HepG2 (cell line): ENCODE data around the gene CTXN1. TPM values are rescaled to one million over a fixed set of nuclear protein-coding genes. Genes with fewer than 3 reads are reported as not detected.

Source experiments
- ATAC-seq: fragments of 200-7000 bp; cut with Tn5 transposase; 3 replicates; pipeline ENCODE4 v1.9.1; 2020; ENCODE audit warnings: mild to moderate bottlenecking, moderate library complexity
- BruUV-seq: library from RNA; stranded (reverse); fragments of 400-500 nt; replicated peaks from 2 replicates; lab custom pipeline; 2021; lab: Mats Ljungman, UMichigan
- CTCF ChIA-PET: fragments of 300-600 bp; formaldehyde crosslinking; extraction: SDS; loops from one replicate; lab custom pipeline; 2021; ENCODE audit warnings: low total read pairs, inconsistent platforms, low intra/inter-chr PET ratio; lab: Yijun Ruan, JAX
- POLR2A ChIA-PET: fragments of 350-600 bp; sonication (Branson Sonifier 250); formaldehyde crosslinking; loops from one replicate; lab custom pipeline; 2020; ENCODE audit warnings: antibody characterized with exemption, inconsistent platforms; lab: Yijun Ruan, JAX
- DNase-seq: peaks from one replicate; pipeline ENCODE4 v3.0.0-alpha.2; 2015; ENCODE audit warnings: low spot score
- FAIRE-seq: peaks from 3 replicates; lab custom pipeline; 2011; peaks lifted over from hg19 to GRCh38; lab: Jason Lieb, UNC
- H2AFZ ChIP-seq: one replicate; pipeline ENCODE4 v1.6.1; 2011; ENCODE audit warnings: low read length, inconsistent platforms
- H3K27ac ChIP-seq: fragments of 300-600 bp; 3 replicates; pipeline ENCODE4 v1.8.0; 2011; ENCODE audit warnings: mixed run types, mild to moderate bottlenecking, mixed read lengths, low read length, inconsistent platforms; ENCODE audit not compliant: insufficient read depth; ENCODE audit errors: extremely low read length
- H3K27me3 ChIP-seq, 2 experiments: fragments of 200-600 bp in 1 of 2; 2 replicates in 1 of 2; 3 replicates in 1 of 2; pipeline versions ENCODE4 v1.6.0 to v1.8.0; 2011; ENCODE audit warnings: low read length in 2 of 2, mild to moderate bottlenecking in 2 of 2, moderate library complexity in 2 of 2, inconsistent platforms in 1 of 2; ENCODE audit not compliant: insufficient read depth in 2 of 2, control insufficient read depth in 1 of 2
- H3K36me3 ChIP-seq, 2 experiments: fragments of 200-600 bp in 1 of 2; replicated peaks in 1 of 2; 2 replicates in 1 of 2; 3 replicates in 1 of 2; pipeline versions ENCODE4 v1.5.1 to v1.8.0; 2011; ENCODE audit warnings: low read length in 2 of 2, inconsistent platforms in 1 of 2; ENCODE audit not compliant: insufficient read depth in 2 of 2, control insufficient read depth in 1 of 2
- H3K4me1 ChIP-seq: 2 replicates; pipeline ENCODE4 v1.5.1; 2012; ENCODE audit warnings: low read length, inconsistent platforms; ENCODE audit not compliant: insufficient read depth
- H3K4me2 ChIP-seq: 2 replicates; pipeline ENCODE4 v1.6.0; 2011; ENCODE audit warnings: low read depth, low read length, inconsistent platforms
- H3K4me3 ChIP-seq, 3 experiments: fragments of 200-600 bp in 1 of 3; sonication (generic), shearing (Covaris generic) in 1 of 3; replicated peaks in 1 of 3; 2 replicates each; pipeline ENCODE4 v1.5.1; 2011 to 2016; ENCODE audit warnings: low read length in 3 of 3, inconsistent platforms in 2 of 3, low read depth in 2 of 3, mild to moderate bottlenecking in 2 of 3, control low read depth in 1 of 3, mixed read lengths in 1 of 3; ENCODE audit not compliant: insufficient read depth in 1 of 3
- H3K79me2 ChIP-seq: one replicate; pipeline ENCODE4 v1.6.1; 2011; ENCODE audit warnings: low read length, inconsistent platforms; ENCODE audit not compliant: insufficient read depth
- H3K9ac ChIP-seq: 2 replicates; pipeline ENCODE4 v1.6.0; 2011; ENCODE audit warnings: mild to moderate bottlenecking, low read depth, low read length, inconsistent platforms; ENCODE audit not compliant: insufficient read depth
- H3K9me3 ChIP-seq: 2 replicates; pipeline ENCODE4 v1.5.1; 2012; ENCODE audit warnings: mild to moderate bottlenecking, low read length
- H4K20me1 ChIP-seq: 2 replicates; pipeline ENCODE4 v1.6.0; 2011; ENCODE audit warnings: inconsistent platforms, mild to moderate bottlenecking, low read length, moderate library complexity; ENCODE audit not compliant: insufficient read depth
- ATF1 ChIP-seq: IDR thresholded peaks from 2 replicates; pipeline ENCODE4 v1.6.1; 2016; ENCODE audit warnings: mild to moderate bottlenecking, control low read depth
- DDIT3 ChIP-seq: sonication (generic); formaldehyde crosslinking; IDR thresholded peaks from 2 replicates; pipeline ENCODE4 v1.4.0; 2020; ENCODE audit warnings: mild to moderate bottlenecking, missing genetic modification reagents
- GFI1 ChIP-seq: sonication (generic); formaldehyde crosslinking; IDR thresholded peaks from 2 replicates; pipeline ENCODE4 v1.5.0; 2020; ENCODE audit warnings: missing genetic modification reagents, mild to moderate bottlenecking, borderline replicate concordance
- JARID2 ChIP-seq: sonication (generic); formaldehyde crosslinking; IDR thresholded peaks from 2 replicates; pipeline ENCODE4 v1.8.1; 2023; ENCODE audit warnings: missing genetic modification reagents, inconsistent platforms; ENCODE audit not compliant: insufficient replicate concordance
- KDM5B ChIP-seq: sonication (generic); formaldehyde crosslinking; IDR thresholded peaks from 2 replicates; pipeline ENCODE4 v1.4.0; 2020; ENCODE audit warnings: missing genetic modification reagents, mild to moderate bottlenecking, borderline replicate concordance
- MAFG ChIP-seq: sonication (generic); formaldehyde crosslinking; IDR thresholded peaks from 2 replicates; pipeline ENCODE4 v1.5.1; 2020; ENCODE audit warnings: mild to moderate bottlenecking, missing genetic modification reagents
- MED8 ChIP-seq: sonication (generic); formaldehyde crosslinking; IDR thresholded peaks from 2 replicates; pipeline ENCODE4 v1.8.1; 2023; ENCODE audit warnings: mild to moderate bottlenecking, missing genetic modification reagents; ENCODE audit not compliant: insufficient replicate concordance
- PLRG1 ChIP-seq: fragments of 450-650 bp; conservative IDR thresholded peaks from 2 replicates; pipeline ENCODE4 v1.6.1; 2016
- RFX1 ChIP-seq: fragments of 450-650 bp; IDR thresholded peaks from 2 replicates; pipeline ENCODE4 v1.6.1; 2017
- SP1 ChIP-seq, 2 experiments: fragments of 450-650 bp in 1 of 2; sonication (generic) in 1 of 2; formaldehyde crosslinking in 1 of 2; IDR thresholded peaks; 2 replicates each; pipeline versions ENCODE4 v1.4.0 to v1.6.1; 2016 to 2020; ENCODE audit warnings: missing genetic modification reagents in 1 of 2
- ZNF101 ChIP-seq: sonication (generic); formaldehyde crosslinking; IDR thresholded peaks from 2 replicates; pipeline ENCODE4 v1.4.0; 2020; ENCODE audit warnings: mild to moderate bottlenecking, low read depth, missing genetic modification reagents, borderline replicate concordance
- ZNF260 ChIP-seq: sonication (generic); formaldehyde crosslinking; IDR thresholded peaks from 2 replicates; pipeline ENCODE4 v1.4.0; 2020; ENCODE audit warnings: missing genetic modification reagents, low read depth, mild to moderate bottlenecking, borderline replicate concordance
- ZNF496 ChIP-seq: sonication (generic); formaldehyde crosslinking; IDR thresholded peaks from 2 replicates; pipeline ENCODE4 v1.8.1; 2023; ENCODE audit warnings: mild to moderate bottlenecking, moderate library complexity, missing genetic modification reagents; ENCODE audit not compliant: insufficient replicate concordance
- WGBS: methylation state at CpG from one replicate; pipeline ENCODE4 v1.1.6; 2017; ENCODE audit warnings: low lambda C conversion rate; 5-methylcytosine and 5-hydroxymethylcytosine counted together
- in situ Hi-C: cut with HindIII; loops from 2 replicates; pipeline ENCODE4 v1.10.0; 2017; ENCODE audit warnings: low pct_unique_long_range_greater_than_20kb; ENCODE audit not compliant: extremely low pct_ligation_motif_present
- intact Hi-C: fragments of 100-400 bp; cut with micrococcal nuclease; formaldehyde crosslinking; loops from one replicate; pipeline ENCODE4 v1.10.0; 2022; ENCODE audit not compliant: unreplicated experiment
- polyA plus RNA-seq, 8 experiments: library from polyadenylated mRNA; depleted of rRNA in 3 of 8; stranded (reverse) in 7 of 8; unstranded in 1 of 8; fragments of >200 nt; fragmentation: Illumina TruSeq in 4 of 8; extraction: Trizol in 4 of 8; gene quantifications; 2 replicates each; pipeline versions ENCODE4 v1.2.1 to v1.2.3, GENCODE V29; 2011 to 2016; ENCODE audit warnings: low read depth in 4 of 8, missing spikeins in 1 of 8, mixed read lengths in 1 of 8; ENCODE audit not compliant: insufficient read depth in 1 of 8
- total RNA-seq, 5 experiments: library from RNA; depleted of rRNA; stranded (reverse); fragments of >200 nt; fragmentation: Illumina TruSeq; extraction: Trizol; gene quantifications; 2 replicates each; pipeline ENCODE4 v1.2.3, GENCODE V29; 2016; ENCODE audit warnings: low read depth in 1 of 5
- TF ChIP-seq, protein P1 (sequence below): sonication (generic); formaldehyde crosslinking; IDR thresholded peaks from 2 replicates; pipeline ENCODE4 v1.5.0; 2020; ENCODE audit warnings: missing genetic modification reagents
- TF ChIP-seq, protein P2 (sequence below): sonication (generic); formaldehyde crosslinking; IDR thresholded peaks from 2 replicates; pipeline ENCODE4 v1.9.0; 2021; ENCODE audit warnings: missing genetic modification reagents, borderline replicate concordance
- TF ChIP-seq, protein P3 (sequence below): sonication (generic); formaldehyde crosslinking; IDR thresholded peaks from 2 replicates; pipeline ENCODE4 v1.4.0; 2020; ENCODE audit warnings: missing genetic modification reagents

CTXN1 gene
- total and polyA plus RNA-seq, 2 of the 13 experiments (the other 11 are each of a cell fraction or from before 2014, with no cell fraction given): 0.11 TPM; not detected in 1

GRCh38 chr19:7921967-7922835, 3.7 kb downstream of the CTXN1 start:
- intact Hi-C loops (no loop called here), in situ Hi-C loops (loop anchor here (5.0 kb wide), 1 partner anchor 70 kb away; no protein-coding TSS in a partner anchor)
- Histone ChIP-seq H3K79me2 (no peaks in the 10 kb centered on the region), H3K27ac (no peak overlapping the region), H2AFZ (no peak overlapping the region), H3K9me3 (no peaks in the 10 kb centered on the region), H4K20me1 (peaks cover 5% of the 10 kb centered on the region; the same call in 1 of the 2 replicates), H3K4me2 (no peak overlapping the region), H3K36me3 (peaks cover 5 to 10% of the 10 kb centered on the region in 2 experiments; a peak in 2 of 5 replicates), H3K4me1 (peaks cover 25% of the 10 kb centered on the region), H3K9ac (no peak overlapping the region), H3K27me3 (no peaks in the 10 kb centered on the region; a peak in 1 of 5 replicates), H3K4me3 (no peak overlapping the region)
- ChIA-PET POLR2A (interaction anchor here (1.4 to 5.4 kb wide), 3 partner anchors 21 to 53 kb away, joined by 7 to 85 read pairs (median 67); partner anchors contain the start of gene TIMM44), CTCF (no interaction called here)
- ATAC-seq (no peak), DNase-seq (no peak), FAIRE-seq (no peak)
- TF ChIP-seq JARID2 (CRISPR knock-in tag) (no peak), MAFG (CRISPR knock-in tag) (no peak), DDIT3 (CRISPR knock-in tag) (no peak), KDM5B (no peak), PLRG1 (no peak), MED8 (CRISPR knock-in tag) (no peak), ATF1 (CRISPR knock-in tag) (no peak), RFX1 (no peak), ZNF101 (CRISPR knock-in tag) (no peak), ZNF496 (CRISPR knock-in tag) (no peak), ZNF260 (CRISPR knock-in tag) (no peak), SP1 (IDR thresholded peaks at IDR 0.05) (no peak), SP1 (CRISPR knock-in tag; IDR thresholded peaks at IDR 0.05) (no peak), GFI1 (CRISPR knock-in tag) (no peak)
- TF ChIP-seq, protein P1, sequence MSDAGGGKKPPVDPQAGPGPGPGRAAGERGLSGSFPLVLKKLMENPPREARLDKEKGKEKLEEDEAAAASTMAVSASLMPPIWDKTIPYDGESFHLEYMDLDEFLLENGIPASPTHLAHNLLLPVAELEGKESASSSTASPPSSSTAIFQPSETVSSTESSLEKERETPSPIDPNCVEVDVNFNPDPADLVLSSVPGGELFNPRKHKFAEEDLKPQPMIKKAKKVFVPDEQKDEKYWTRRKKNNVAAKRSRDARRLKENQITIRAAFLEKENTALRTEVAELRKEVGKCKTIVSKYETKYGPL: no peak
- TF ChIP-seq, protein P2, sequence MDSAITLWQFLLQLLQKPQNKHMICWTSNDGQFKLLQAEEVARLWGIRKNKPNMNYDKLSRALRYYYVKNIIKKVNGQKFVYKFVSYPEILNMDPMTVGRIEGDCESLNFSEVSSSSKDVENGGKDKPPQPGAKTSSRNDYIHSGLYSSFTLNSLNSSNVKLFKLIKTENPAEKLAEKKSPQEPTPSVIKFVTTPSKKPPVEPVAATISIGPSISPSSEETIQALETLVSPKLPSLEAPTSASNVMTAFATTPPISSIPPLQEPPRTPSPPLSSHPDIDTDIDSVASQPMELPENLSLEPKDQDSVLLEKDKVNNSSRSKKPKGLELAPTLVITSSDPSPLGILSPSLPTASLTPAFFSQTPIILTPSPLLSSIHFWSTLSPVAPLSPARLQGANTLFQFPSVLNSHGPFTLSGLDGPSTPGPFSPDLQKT: no peak
- TF ChIP-seq, protein P3, sequence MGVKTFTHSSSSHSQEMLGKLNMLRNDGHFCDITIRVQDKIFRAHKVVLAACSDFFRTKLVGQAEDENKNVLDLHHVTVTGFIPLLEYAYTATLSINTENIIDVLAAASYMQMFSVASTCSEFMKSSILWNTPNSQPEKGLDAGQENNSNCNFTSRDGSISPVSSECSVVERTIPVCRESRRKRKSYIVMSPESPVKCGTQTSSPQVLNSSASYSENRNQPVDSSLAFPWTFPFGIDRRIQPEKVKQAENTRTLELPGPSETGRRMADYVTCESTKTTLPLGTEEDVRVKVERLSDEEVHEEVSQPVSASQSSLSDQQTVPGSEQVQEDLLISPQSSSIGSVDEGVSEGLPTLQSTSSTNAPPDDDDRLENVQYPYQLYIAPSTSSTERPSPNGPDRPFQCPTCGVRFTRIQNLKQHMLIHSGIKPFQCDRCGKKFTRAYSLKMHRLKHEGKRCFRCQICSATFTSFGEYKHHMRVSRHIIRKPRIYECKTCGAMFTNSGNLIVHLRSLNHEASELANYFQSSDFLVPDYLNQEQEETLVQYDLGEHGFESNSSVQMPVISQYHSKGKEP (CRISPR knock-in tag): no peak
- WGBS: 94% methylated on average over 13 of the region's 31 CpGs
- BruUV-seq: TSS peak; percentile 42
